Measurements from ENCODE around the gene ATRX.

DNA sequence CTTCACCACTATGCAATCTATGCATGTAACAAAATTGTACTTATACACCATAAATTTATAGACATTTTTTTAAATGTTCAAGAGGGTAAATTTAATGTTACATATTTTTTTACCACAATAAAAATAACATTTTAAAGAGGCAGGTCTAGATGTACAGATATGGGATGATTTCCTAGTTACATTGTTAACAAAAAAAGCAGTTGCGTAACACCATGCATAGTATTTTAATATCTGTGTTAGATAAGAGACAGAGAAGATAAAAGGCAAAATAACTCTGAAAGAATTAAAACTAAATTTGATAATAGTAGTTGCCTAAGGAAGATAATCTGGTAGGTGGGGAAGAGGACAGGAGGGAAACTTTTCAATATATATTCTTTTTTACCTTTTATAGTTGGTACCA is 9.1 kb upstream of the ATRX start:
- TF ChIP-seq POLR2AphosphoS5 (IDR thresholded peaks at IDR 0.05; ENCODE audit: insufficient read depth, low read depth, low read length) (no peak), EZH2 (IDR thresholded peaks at IDR 0.05; ENCODE audit: borderline replicate concordance, low read depth, low read length, severe bottlenecking) (no peak)
- TF ChIP-seq, protein P1, sequence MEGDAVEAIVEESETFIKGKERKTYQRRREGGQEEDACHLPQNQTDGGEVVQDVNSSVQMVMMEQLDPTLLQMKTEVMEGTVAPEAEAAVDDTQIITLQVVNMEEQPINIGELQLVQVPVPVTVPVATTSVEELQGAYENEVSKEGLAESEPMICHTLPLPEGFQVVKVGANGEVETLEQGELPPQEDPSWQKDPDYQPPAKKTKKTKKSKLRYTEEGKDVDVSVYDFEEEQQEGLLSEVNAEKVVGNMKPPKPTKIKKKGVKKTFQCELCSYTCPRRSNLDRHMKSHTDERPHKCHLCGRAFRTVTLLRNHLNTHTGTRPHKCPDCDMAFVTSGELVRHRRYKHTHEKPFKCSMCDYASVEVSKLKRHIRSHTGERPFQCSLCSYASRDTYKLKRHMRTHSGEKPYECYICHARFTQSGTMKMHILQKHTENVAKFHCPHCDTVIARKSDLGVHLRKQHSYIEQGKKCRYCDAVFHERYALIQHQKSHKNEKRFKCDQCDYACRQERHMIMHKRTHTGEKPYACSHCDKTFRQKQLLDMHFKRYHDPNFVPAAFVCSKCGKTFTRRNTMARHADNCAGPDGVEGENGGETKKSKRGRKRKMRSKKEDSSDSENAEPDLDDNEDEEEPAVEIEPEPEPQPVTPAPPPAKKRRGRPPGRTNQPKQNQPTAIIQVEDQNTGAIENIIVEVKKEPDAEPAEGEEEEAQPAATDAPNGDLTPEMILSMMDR (IDR thresholded peaks at IDR 0.05; ENCODE audit: extremely low read depth in 1 of 2, insufficient read depth in 1 of 2, low read depth in 1 of 2, low read length in 2 of 2): no peak
